H9 (cell line): ENCODE results near the gene CILP2. TPM values are rescaled to one million over a fixed set of nuclear protein-coding genes. Genes with fewer than 3 reads are reported as not detected.

ENCODE experiments used
- DNase-seq: peaks from one replicate; pipeline ENCODE4 v3.0.0-alpha.2; 2017
- H2AFZ ChIP-seq: one replicate; pipeline ENCODE4 v1.6.1; 2013; ENCODE audit warnings: mild to moderate bottlenecking, low read length, control low read depth, moderate library complexity
- H2AK5ac ChIP-seq: 2 replicates; pipeline ENCODE4 v1.6.1; 2013; ENCODE audit warnings: low read length, control low read depth, mixed read lengths; ENCODE audit not compliant: insufficient read length
- H2BK120ac ChIP-seq: one replicate; pipeline ENCODE4 v1.6.1; 2013; ENCODE audit warnings: low read depth, mild to moderate bottlenecking, low read length, control low read depth, inconsistent platforms; ENCODE audit not compliant: poor library complexity, severe bottlenecking
- H2BK12ac ChIP-seq: 2 replicates; pipeline ENCODE4 v1.6.1; 2013; ENCODE audit warnings: low read length, control low read depth, mixed read lengths, low read depth; ENCODE audit not compliant: insufficient read length
- H2BK15ac ChIP-seq: 2 replicates; pipeline ENCODE4 v1.6.1; 2013; ENCODE audit warnings: low read depth, low read length, control low read depth
- H2BK20ac ChIP-seq: one replicate; pipeline ENCODE4 v1.6.1; 2013; ENCODE audit warnings: low read depth, mild to moderate bottlenecking, low read length, control low read depth, inconsistent platforms; ENCODE audit not compliant: poor library complexity, severe bottlenecking
- H2BK5ac ChIP-seq: 2 replicates; pipeline ENCODE4 v1.6.1; 2013; ENCODE audit warnings: low read length, control low read depth, mixed read lengths; ENCODE audit not compliant: insufficient read length
- H3K14ac ChIP-seq: 2 replicates; pipeline ENCODE4 v1.6.1; 2013; ENCODE audit warnings: low read length, control low read depth; ENCODE audit not compliant: insufficient read depth
- H3K18ac ChIP-seq: 2 replicates; pipeline ENCODE4 v1.6.1; 2013; ENCODE audit warnings: low read depth, mild to moderate bottlenecking, mixed read lengths, low read length, control low read depth; ENCODE audit not compliant: insufficient read length
- H3K23ac ChIP-seq: 2 replicates; pipeline ENCODE4 v1.6.1; 2013; ENCODE audit warnings: low read length, control low read depth, mixed read lengths, low read depth; ENCODE audit not compliant: insufficient read length
- H3K23me2 ChIP-seq: 2 replicates; pipeline ENCODE4 v1.6.1; 2013; ENCODE audit warnings: low read depth, mild to moderate bottlenecking, mixed read lengths, low read length, control low read depth; ENCODE audit not compliant: insufficient read length, poor library complexity, severe bottlenecking
- H3K27ac ChIP-seq: 2 replicates; pipeline ENCODE4 v1.5.1; 2013; ENCODE audit warnings: low read length, control low read depth, mixed read lengths, low read depth; ENCODE audit not compliant: insufficient read length
- H3K27me3 ChIP-seq: 2 replicates; pipeline ENCODE4 v1.6.1; 2013; ENCODE audit warnings: low read length, control low read depth, inconsistent platforms; ENCODE audit not compliant: insufficient read depth
- H3K4ac ChIP-seq: 2 replicates; pipeline ENCODE4 v1.6.1; 2013; ENCODE audit warnings: low read depth, mild to moderate bottlenecking, control low read depth, inconsistent platforms, low read length, moderate library complexity
- H3K4me1 ChIP-seq: 2 replicates; pipeline ENCODE4 v1.6.1; 2013; ENCODE audit warnings: low read length, control low read depth, inconsistent platforms; ENCODE audit not compliant: insufficient read depth
- H3K4me2 ChIP-seq: 2 replicates; pipeline ENCODE4 v1.6.1; 2013; ENCODE audit warnings: low read length, control low read depth, mixed read lengths; ENCODE audit not compliant: insufficient read length, insufficient read depth
- H3K56ac ChIP-seq: 2 replicates; pipeline ENCODE4 v1.6.1; 2013; ENCODE audit warnings: low read depth, mild to moderate bottlenecking, mixed read lengths, low read length, control low read depth; ENCODE audit not compliant: insufficient read length
- H3K79me1 ChIP-seq: 2 replicates; pipeline ENCODE4 v1.6.1; 2013; ENCODE audit warnings: low read depth, mild to moderate bottlenecking, moderate library complexity, low read length, control low read depth, inconsistent platforms; ENCODE audit not compliant: insufficient read depth, poor library complexity, severe bottlenecking
- H3K79me2 ChIP-seq: 2 replicates; pipeline ENCODE4 v1.6.1; 2013; ENCODE audit warnings: low read length, control low read depth, inconsistent platforms; ENCODE audit not compliant: insufficient read depth
- H3K9ac ChIP-seq: 2 replicates; pipeline ENCODE4 v1.6.1; 2013; ENCODE audit warnings: low read length, control low read depth, mixed read lengths; ENCODE audit not compliant: insufficient read length; ENCODE audit errors: extremely low read depth
- H3K9me3 ChIP-seq: one replicate; pipeline ENCODE4 v1.6.1; 2013; ENCODE audit warnings: low read depth, low read length, inconsistent platforms; ENCODE audit not compliant: control insufficient read depth
- H3T11ph ChIP-seq: one replicate; pipeline ENCODE4 v1.6.1; 2013; ENCODE audit warnings: mild to moderate bottlenecking, low read length, control low read depth, inconsistent platforms
- H4K20me1 ChIP-seq: one replicate; pipeline ENCODE4 v1.6.1; 2013; ENCODE audit not compliant: control insufficient read depth, insufficient read length, insufficient read depth
- H4K5ac ChIP-seq: 2 replicates; pipeline ENCODE4 v1.6.1; 2013; ENCODE audit warnings: low read depth, mild to moderate bottlenecking, mixed read lengths, low read length, control low read depth; ENCODE audit not compliant: insufficient read length
- H4K8ac ChIP-seq: replicated peaks from 2 replicates; pipeline ENCODE4 v1.6.1; 2013; ENCODE audit warnings: low read length, control low read depth, mixed read lengths, low read depth; ENCODE audit not compliant: insufficient read length
- H4K91ac ChIP-seq: 2 replicates; pipeline ENCODE4 v1.6.1; 2013; ENCODE audit warnings: low read depth, mild to moderate bottlenecking, moderate library complexity, mixed read lengths, low read length, control low read depth; ENCODE audit not compliant: insufficient read length
- H3K27ac Mint-ChIP-seq, 3 experiments: 2 replicates in 2 of 3; 3 replicates in 1 of 3; pipeline ENCODE4 v1.8.0; 2020 to 2021; ENCODE audit warnings: mixed read lengths in 3 of 3, mild to moderate bottlenecking in 1 of 3, moderate library complexity in 1 of 3
- H3K27me3 Mint-ChIP-seq: 2 replicates; pipeline ENCODE4 v1.8.0; 2021; ENCODE audit warnings: low read depth, mild to moderate bottlenecking, moderate library complexity, mixed read lengths
- H3K36me3 Mint-ChIP-seq, 3 experiments: 2 replicates in 2 of 3; 3 replicates in 1 of 3; pipeline ENCODE4 v1.8.0; 2020 to 2021; ENCODE audit warnings: low read depth in 3 of 3, mixed read lengths in 3 of 3; ENCODE audit not compliant: insufficient read depth in 1 of 3
- H3K4me1 Mint-ChIP-seq, 2 experiments: 2 replicates each; pipeline ENCODE4 v1.8.0; 2020; ENCODE audit warnings: mixed read lengths in 2 of 2
- H3K4me3 Mint-ChIP-seq, 2 experiments: 2 replicates in 1 of 2; 3 replicates in 1 of 2; pipeline ENCODE4 v1.8.0; 2020 to 2021; ENCODE audit warnings: mild to moderate bottlenecking in 2 of 2, mixed read lengths in 2 of 2, moderate library complexity in 1 of 2
- H3K9me3 Mint-ChIP-seq, 2 experiments: 2 replicates in 1 of 2; 3 replicates in 1 of 2; pipeline ENCODE4 v1.8.0; 2020; ENCODE audit warnings: mild to moderate bottlenecking in 2 of 2, mixed read lengths in 2 of 2, moderate library complexity in 1 of 2
- CTCF ChIP-seq: fragments of 200-600 bp; sonication (generic); conservative IDR thresholded peaks from 3 replicates; pipeline ENCODE4 v1.8.0; 2021; ENCODE audit warnings: antibody characterized with exemption, mild to moderate bottlenecking
- WGBS: extraction: QIAGEN DNeasy Blood & Tissue Kit; methylation state at CpG from one replicate; pipeline ENCODE4 v1.1.7; 2013; ENCODE audit warnings: missing lambda C conversion rate, low lambda C conversion rate, mixed read lengths; ENCODE audit not compliant: insufficient read length; ENCODE audit errors: extremely low coverage; 5-methylcytosine and 5-hydroxymethylcytosine counted together
- total RNA-seq: library from RNA; stranded (reverse); gene quantifications from 2 replicates; pipeline ENCODE4 v1.2.1, GENCODE V29; 2021

The CILP2 gene
- total RNA-seq, 1 experiment from 2014 or later = 6.4 TPM

- H3K18ac ChIP-seq = no peak overlapping the region
- H3K4me3 Mint-ChIP-seq = no peak overlapping the region
- no peaks in the 10 kb centered on the region for H3K27me3 ChIP-seq
- H3K27ac Mint-ChIP-seq = peak overlapping the region in 1 of 3 experiments; percentile 65; a peak in 1 of 7 replicates
- no peaks in the 10 kb centered on the region for H3K79me2 ChIP-seq
- DNase-seq = no peak
- H2BK5ac ChIP-seq = no peak overlapping the region
- H2BK12ac ChIP-seq = no peak overlapping the region
- H4K8ac ChIP-seq = no peak overlapping the region
- H3T11ph ChIP-seq = no peak overlapping the region
- peaks cover 5% of the 10 kb centered on the region for H3K27me3 Mint-ChIP-seq
- no peak overlapping the region for H2BK15ac ChIP-seq
- no peak overlapping the region for H4K5ac ChIP-seq
- H3K56ac ChIP-seq = no peak overlapping the region
- H4K20me1 ChIP-seq = no peaks in the 10 kb centered on the region
- no peak overlapping the region for H3K27ac ChIP-seq
- peaks cover 2 to 4% (median 2%) of the 10 kb centered on the region in 3 experiments; a peak in 4 of 7 replicates for H3K36me3 Mint-ChIP-seq
- no peaks in the 10 kb centered on the region for H3K9me3 ChIP-seq
- H4K91ac ChIP-seq = no peak overlapping the region
- no peaks in the 10 kb centered on the region for H3K9me3 Mint-ChIP-seq
- no peaks in the 10 kb centered on the region for H3K79me1 ChIP-seq
- H3K4me1 Mint-ChIP-seq = peaks cover 2 to 15% of the 10 kb centered on the region in 2 experiments; a peak in 2 of 4 replicates
- H3K23me2 ChIP-seq = peaks cover 3% of the 10 kb centered on the region
- no peak overlapping the region for H2AFZ ChIP-seq
- H3K4me2 ChIP-seq = no peak overlapping the region
- no peak overlapping the region for H3K14ac ChIP-seq
- H3K4me1 ChIP-seq = no peaks in the 10 kb centered on the region
- H3K9ac ChIP-seq = no peak overlapping the region
- WGBS = no CpG with 5 or more reads among the region's 23 CpGs
- H2BK120ac ChIP-seq = no peak overlapping the region
- H2AK5ac ChIP-seq = no peak overlapping the region
- H3K4ac ChIP-seq = no peak overlapping the region
- H2BK20ac ChIP-seq = no peak overlapping the region
- no peak for TF ChIP-seq CTCF
- H3K23ac ChIP-seq = no peak overlapping the region
Observed at GRCh38 chr19:19545707-19546106, 7.6 kb downstream of the CILP2 start.
